ENCODE results near the gene MT1A. TPM values are rescaled to one million over a fixed set of nuclear protein-coding genes. Genes with fewer than 3 reads are reported as not detected.
A peak's percentile ranks its signal among the peaks of the same experiment; 100 is the strongest.

Gene MT1A
- total RNA-seq (2014; rRNA removed; shearing (Covaris generic)), result 19.4 and 32.8 TPM in 2 replicates
- 56.1 TPM in 1 of 2 replicates, not detected in the other for polyA plus RNA-seq (2014; cell fraction: nucleus; rRNA removed)

GRCh38 chr16:56637814-56638750 is at the start of gene MT1A:
TSS of gene MT1A (plus strand) at chr16:56638666. CDS start at chr16:56638739, 73 bp downstream.
- DNase-seq (ENCODE audit: extremely low read depth, low read depth), result peak; percentile 49

- DNase-seq (ENCODE audit: extremely low read depth, low read depth), result no peak
Observed at GRCh38 chr16:56588781-56589140, 49.7 kb upstream of the MT1A start.

- DNase-seq (ENCODE audit: extremely low read depth, low read depth), result no peak
Observed at GRCh38 chr16:56589141-56590039, 49.1 kb upstream of the MT1A start, which contains the start of gene MT3. TSS of gene MT3 (plus strand) at chr16:56589528. CDS start at chr16:56589591, 63 bp downstream.

- DNase-seq (ENCODE audit: extremely low read depth, low read depth), result no peak
Observed at GRCh38 chr16:56591377-56592060, 46.9 kb upstream of the MT1A start.

GRCh38 chr16:56593573-56594291 is 44.7 kb upstream of the MT1A start:
- DNase-seq (ENCODE audit: extremely low read depth, low read depth), result no peak

- no peak for DNase-seq (ENCODE audit: extremely low read depth, low read depth)
Observed at GRCh38 chr16:56594292-56594619, 44.2 kb upstream of the MT1A start.

GRCh38 chr16:56600398-56600999 is 38.0 kb upstream of the MT1A start:
- peak; percentile 76 for DNase-seq (ENCODE audit: extremely low read depth, low read depth)

- DNase-seq (ENCODE audit: extremely low read depth, low read depth), result no peak
Observed at GRCh38 chr16:56601325-56601724, 37.1 kb upstream of the MT1A start.

GRCh38 chr16:56603589-56603988 is 34.9 kb upstream of the MT1A start:
- DNase-seq (ENCODE audit: extremely low read depth, low read depth), result peak; percentile 62

- no peak for DNase-seq (ENCODE audit: extremely low read depth, low read depth)
Observed at GRCh38 chr16:56604966-56605365, 33.5 kb upstream of the MT1A start.

GRCh38 chr16:56605475-56605874 is 33.0 kb upstream of the MT1A start:
- no peak for DNase-seq (ENCODE audit: extremely low read depth, low read depth)

GRCh38 chr16:56606071-56606475 is 32.4 kb upstream of the MT1A start:
- DNase-seq (ENCODE audit: extremely low read depth, low read depth), result no peak

- DNase-seq (ENCODE audit: extremely low read depth, low read depth), result peak; percentile 54
Observed at GRCh38 chr16:56606476-56607108, 31.9 kb upstream of the MT1A start.

- DNase-seq (ENCODE audit: extremely low read depth, low read depth), result peak; percentile 72
Observed at GRCh38 chr16:56607109-56607618, 31.3 kb upstream of the MT1A start.

- DNase-seq (ENCODE audit: extremely low read depth, low read depth), result no peak
Observed at GRCh38 chr16:56607675-56608042, 30.8 kb upstream of the MT1A start.

GRCh38 chr16:56608043-56608875 is 30.2 kb upstream of the MT1A start, which contains the start of gene MT2A:
TSS of gene MT2A (plus strand) at chr16:56608584. CDS start at chr16:56608656, 72 bp downstream.
- peak; percentile 98 for DNase-seq (ENCODE audit: extremely low read depth, low read depth)

GRCh38 chr16:56608876-56609462 is 29.5 kb upstream of the MT1A start:
- no peak for DNase-seq (ENCODE audit: extremely low read depth, low read depth)
